HCT116 (cell line): ENCODE measurements around the gene DYNC1LI1.

Experiments used
- ATF3 ChIP-seq: IDR thresholded peaks from 2 replicates; pipeline ENCODE4 v1.6.1; 2012
- CTCF ChIP-seq, 3 experiments: fragments of 200-600 bp in 1 of 3; sonication (generic) in 1 of 3; IDR thresholded peaks in 2 of 3; conservative IDR thresholded peaks in 1 of 3; 2 replicates each; pipeline ENCODE4 v1.5.1; 2012 to 2017; ENCODE audit warnings: low read depth in 2 of 3, low read length in 2 of 3, antibody characterized with exemption in 1 of 3, borderline replicate concordance in 1 of 3, control low read depth in 1 of 3, mild to moderate bottlenecking in 1 of 3, mixed read lengths in 1 of 3, mixed run types in 1 of 3, moderate library complexity in 1 of 3; ENCODE audit not compliant: insufficient read depth in 1 of 3
- EGR1 ChIP-seq: IDR thresholded peaks from 2 replicates; pipeline ENCODE4 v1.6.1; 2012; ENCODE audit warnings: low read depth
- EZH2 ChIP-seq: fragments of 200-600 bp; sonication (generic); IDR thresholded peaks from 2 replicates; pipeline ENCODE4 v1.6.1; 2017; ENCODE audit warnings: antibody characterized with exemption, mixed run types
- MAX ChIP-seq: IDR thresholded peaks from 2 replicates; pipeline ENCODE4 v1.6.1; 2012
- POLR2A ChIP-seq: IDR thresholded peaks from 2 replicates; pipeline ENCODE4 v1.7.0; 2011; ENCODE audit warnings: borderline replicate concordance; ENCODE audit not compliant: insufficient read depth, insufficient read length; ENCODE audit errors: extremely low read depth
- POLR2AphosphoS5 ChIP-seq: IDR thresholded peaks from 2 replicates; pipeline ENCODE4 v1.6.1; 2011; ENCODE audit warnings: mild to moderate bottlenecking, low read depth, low read length, moderate library complexity
- RAD21 ChIP-seq: IDR thresholded peaks from 2 replicates; pipeline ENCODE4 v1.6.1; 2012; ENCODE audit warnings: low read depth, mild to moderate bottlenecking
- REST ChIP-seq: IDR thresholded peaks from 2 replicates; pipeline ENCODE4 v1.6.1; 2012; ENCODE audit warnings: low read depth
- SIN3A ChIP-seq: IDR thresholded peaks from 2 replicates; pipeline ENCODE4 v1.6.1; 2012; ENCODE audit warnings: low read depth
- SP1 ChIP-seq: IDR thresholded peaks from 2 replicates; pipeline ENCODE4 v1.6.1; 2012; ENCODE audit warnings: low read depth
- YY1 ChIP-seq: IDR thresholded peaks from 2 replicates; pipeline ENCODE4 v1.6.1; 2011; ENCODE audit warnings: low read length, low read depth, moderate library complexity, mild to moderate bottlenecking; ENCODE audit not compliant: insufficient replicate concordance; ENCODE audit errors: extremely low read depth
- ZBTB33 ChIP-seq: IDR thresholded peaks from 2 replicates; pipeline ENCODE4 v1.6.1; 2011; ENCODE audit warnings: mild to moderate bottlenecking, low read length, moderate library complexity; ENCODE audit not compliant: insufficient replicate concordance; ENCODE audit errors: extremely low read depth
- ZFX ChIP-seq: fragments of 450-650 bp; IDR thresholded peaks from 2 replicates; pipeline ENCODE4 v1.6.1; 2017

- TF ChIP-seq CTCF (IDR thresholded peaks at IDR 0.05 in 2 of 3, conservative IDR thresholded peaks at IDR 0.05 in 1 of 3; ENCODE audit: borderline replicate concordance in 1 of 3, insufficient read depth in 1 of 3, low read depth in 2 of 3, low read length in 2 of 3) (no peak), POLR2A (no peak), ZBTB33 (no peak), EZH2 (no peak), MAX (no peak), ZFX (no peak), SIN3A (no peak), ATF3 (no peak), YY1 (no peak), POLR2AphosphoS5 (no peak), EGR1 (no peak), RAD21 (no peak), REST (no peak), SP1 (no peak)
Observed at GRCh38 chr3:32553459-32553858, 17.2 kb downstream of the DYNC1LI1 start.
